OCI-LY3 (cell line): ENCODE data around the gene PLCB1.
A peak's percentile ranks its signal among the peaks of the same experiment; 100 is the strongest.

ENCODE experiments used
- H2AFZ ChIP-seq: fragments of 200-600, 300-600 bp; shearing (Covaris generic); 2 replicates; pipeline ENCODE4 v1.6.0; 2014; ENCODE audit warnings: antibody characterized with exemption, low read depth, low read length
- H3K27ac ChIP-seq: fragments of 200-600, 300-600 bp; sonication (generic); 2 replicates; pipeline ENCODE4 v1.5.1; 2014; ENCODE audit warnings: mild to moderate bottlenecking, low read length, moderate library complexity, mixed read lengths
- H3K27me3 ChIP-seq: fragments of 200-600, 300-600 bp; sonication (generic); 2 replicates; pipeline ENCODE4 v1.6.1; 2014; ENCODE audit warnings: low read depth, low read length, mixed read lengths
- H3K36me3 ChIP-seq: fragments of 200-600, 300-600 bp; sonication (generic); replicated peaks from 2 replicates; pipeline ENCODE3; 2014; ENCODE audit warnings: low read depth, low read length, mixed read lengths
- H3K4me1 ChIP-seq: fragments of 300-600, 200-600 bp; sonication (generic); 2 replicates; pipeline ENCODE4 v1.6.1; 2014; ENCODE audit warnings: low read length, mixed read lengths
- H3K4me2 ChIP-seq: fragments of 200-600, 300-600 bp; sonication (generic); 2 replicates; pipeline ENCODE4 v1.6.1; 2014; ENCODE audit warnings: low read length, mixed read lengths
- H3K4me3 ChIP-seq: fragments of 300-600, 200-600 bp; sonication (generic); 2 replicates; pipeline ENCODE4 v1.5.1; 2014; ENCODE audit warnings: antibody characterized with exemption, mild to moderate bottlenecking, low read length, moderate library complexity
- H3K79me2 ChIP-seq: fragments of 300-600, 200-600 bp; shearing (Covaris generic); 2 replicates; pipeline ENCODE4 v1.6.1; 2014; ENCODE audit warnings: mild to moderate bottlenecking, low read length, mixed read lengths
- H3K9ac ChIP-seq: fragments of 300-600, 200-600 bp; shearing (Covaris generic); 2 replicates; pipeline ENCODE4 v1.6.0; 2014; ENCODE audit warnings: mild to moderate bottlenecking, low read length, moderate library complexity
- H3K9me3 ChIP-seq: fragments of 200-600, 300-600 bp; shearing (Covaris generic); 2 replicates; pipeline ENCODE4 v1.6.1; 2014; ENCODE audit warnings: low read length, mixed read lengths; ENCODE audit not compliant: insufficient read depth
- H4K20me1 ChIP-seq: fragments of 200-600, 300-600 bp; sonication (generic); 2 replicates; pipeline ENCODE4 v1.6.1; 2016; ENCODE audit warnings: low read length, mixed read lengths; ENCODE audit not compliant: insufficient read depth
- EZH2phosphoT487 ChIP-seq: fragments of 200-600 bp; shearing (Covaris generic); IDR thresholded peaks from 2 replicates; pipeline ENCODE4 v1.6.1; 2018; ENCODE audit warnings: antibody characterized with exemption, mixed run types, low read depth
- TF ChIP-seq, protein P1 (sequence below): fragments of 200-600, 300-600 bp; sonication (generic); IDR thresholded peaks from 2 replicates; pipeline ENCODE4 v1.5.1; 2014; ENCODE audit warnings: antibody characterized with exemption, low read length, low read depth

The PLCB1 gene

DNA sequence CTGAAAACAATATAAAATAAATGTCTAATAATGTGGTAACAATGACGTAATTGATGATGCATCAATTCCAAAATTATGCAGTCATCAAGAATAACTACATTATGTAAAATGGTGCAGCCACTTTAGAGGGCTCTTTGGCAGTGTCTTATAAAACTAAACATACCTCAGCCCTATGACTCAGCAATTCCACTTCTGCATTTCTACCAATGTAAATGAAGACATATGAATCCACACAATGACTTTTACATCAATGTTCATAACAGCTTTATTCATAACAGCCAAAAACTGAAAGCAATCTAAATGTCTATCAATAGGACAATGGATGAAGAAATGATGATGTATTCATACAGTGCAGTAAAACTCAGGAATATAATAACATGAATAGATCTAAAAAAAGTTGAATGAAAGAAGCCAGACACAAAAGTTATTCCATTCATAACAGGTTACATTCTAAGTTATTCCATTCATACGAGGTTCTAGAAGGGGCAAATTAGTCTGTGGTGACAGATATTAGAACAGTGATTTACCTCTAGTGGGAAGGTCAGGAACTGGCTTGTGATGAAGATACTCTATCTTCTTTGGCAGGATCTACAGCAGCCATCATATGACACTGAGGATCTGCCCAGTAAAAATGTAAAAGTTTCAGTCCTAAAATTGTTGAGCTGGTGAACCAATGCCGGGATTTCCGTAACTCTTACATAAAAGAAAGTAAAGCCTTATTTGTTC, 396.1 kb downstream of the PLCB1 start:
- TF ChIP-seq, protein P1, sequence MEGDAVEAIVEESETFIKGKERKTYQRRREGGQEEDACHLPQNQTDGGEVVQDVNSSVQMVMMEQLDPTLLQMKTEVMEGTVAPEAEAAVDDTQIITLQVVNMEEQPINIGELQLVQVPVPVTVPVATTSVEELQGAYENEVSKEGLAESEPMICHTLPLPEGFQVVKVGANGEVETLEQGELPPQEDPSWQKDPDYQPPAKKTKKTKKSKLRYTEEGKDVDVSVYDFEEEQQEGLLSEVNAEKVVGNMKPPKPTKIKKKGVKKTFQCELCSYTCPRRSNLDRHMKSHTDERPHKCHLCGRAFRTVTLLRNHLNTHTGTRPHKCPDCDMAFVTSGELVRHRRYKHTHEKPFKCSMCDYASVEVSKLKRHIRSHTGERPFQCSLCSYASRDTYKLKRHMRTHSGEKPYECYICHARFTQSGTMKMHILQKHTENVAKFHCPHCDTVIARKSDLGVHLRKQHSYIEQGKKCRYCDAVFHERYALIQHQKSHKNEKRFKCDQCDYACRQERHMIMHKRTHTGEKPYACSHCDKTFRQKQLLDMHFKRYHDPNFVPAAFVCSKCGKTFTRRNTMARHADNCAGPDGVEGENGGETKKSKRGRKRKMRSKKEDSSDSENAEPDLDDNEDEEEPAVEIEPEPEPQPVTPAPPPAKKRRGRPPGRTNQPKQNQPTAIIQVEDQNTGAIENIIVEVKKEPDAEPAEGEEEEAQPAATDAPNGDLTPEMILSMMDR: no peak
- TF ChIP-seq EZH2phosphoT487: no peak
- no peaks in the 10 kb centered on the region for H3K36me3 ChIP-seq
- no peaks in the 10 kb centered on the region for H3K79me2 ChIP-seq
- no peaks in the 10 kb centered on the region for H4K20me1 ChIP-seq
- peaks cover 19% of the 10 kb centered on the region for H3K4me1 ChIP-seq
- no peaks in the 10 kb centered on the region for H3K9me3 ChIP-seq
- H3K27ac ChIP-seq: peak overlapping the region; percentile 43
- H2AFZ ChIP-seq: 0 out of 2 replicates have a peak overlapping the region, but pooled peaks have one; percentile 12
- peak overlapping the region; percentile 18 for H3K4me2 ChIP-seq
- no peak overlapping the region for H3K4me3 ChIP-seq
- no peak overlapping the region for H3K9ac ChIP-seq
- no peaks in the 10 kb centered on the region for H3K27me3 ChIP-seq

DNA sequence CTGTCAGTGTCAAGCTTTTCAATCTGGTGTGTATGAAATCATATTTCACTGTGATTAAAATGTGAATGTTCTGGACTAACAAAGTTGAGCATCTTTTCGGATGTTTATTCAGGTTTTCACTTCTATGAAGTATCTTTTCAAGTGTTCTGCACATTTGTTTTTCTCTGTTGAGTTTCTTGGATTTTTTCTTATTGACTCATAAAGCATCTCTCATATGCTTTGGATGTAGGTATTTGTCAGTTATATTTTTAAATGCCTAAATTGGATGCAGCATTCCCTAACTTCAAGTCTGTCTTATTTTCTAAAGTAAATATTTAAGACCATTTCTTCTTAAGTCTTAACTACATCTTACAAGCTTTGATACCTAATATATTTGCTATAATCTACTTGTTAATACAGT, 398.0 kb downstream of the PLCB1 start:
- no peak overlapping the region for H2AFZ ChIP-seq
- no peak overlapping the region for H3K4me3 ChIP-seq
- peaks cover 22% of the 10 kb centered on the region for H3K4me1 ChIP-seq
- no peaks in the 10 kb centered on the region for H3K27me3 ChIP-seq
- no peak overlapping the region for H3K27ac ChIP-seq
- TF ChIP-seq, protein P1: no peak
- TF ChIP-seq EZH2phosphoT487: no peak
- H3K9me3 ChIP-seq: no peaks in the 10 kb centered on the region
- H3K36me3 ChIP-seq: no peaks in the 10 kb centered on the region
- H3K79me2 ChIP-seq: no peaks in the 10 kb centered on the region
- H4K20me1 ChIP-seq: no peaks in the 10 kb centered on the region
- no peak overlapping the region for H3K9ac ChIP-seq
- H3K4me2 ChIP-seq: no peak overlapping the region

DNA sequence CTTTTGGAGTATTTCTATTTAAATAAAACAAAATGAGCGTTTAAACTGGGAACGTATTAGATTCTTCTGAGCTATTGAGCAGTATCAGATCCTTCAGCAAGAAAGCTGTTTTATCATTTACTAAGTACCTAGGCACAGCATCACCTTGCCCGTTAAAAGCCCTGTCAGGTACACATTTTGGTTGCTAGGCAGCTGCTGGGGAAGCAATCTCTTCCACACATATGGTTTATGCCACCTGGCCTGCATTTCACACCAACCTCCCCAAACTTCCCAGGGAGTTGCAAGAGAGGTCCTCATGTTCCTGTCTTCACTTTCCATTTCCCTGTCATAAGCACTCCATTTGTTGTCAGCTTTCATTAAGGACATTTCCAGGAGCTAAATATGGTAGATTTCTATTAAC, 400.1 kb downstream of the PLCB1 start:
- Histone ChIP-seq H3K9ac (no peak overlapping the region), H3K27ac (no peak overlapping the region), H3K4me3 (no peak overlapping the region), H3K4me2 (no peak overlapping the region), H3K9me3 (no peaks in the 10 kb centered on the region), H3K27me3 (no peaks in the 10 kb centered on the region), H2AFZ (no peak overlapping the region), H4K20me1 (no peaks in the 10 kb centered on the region), H3K4me1 (peaks cover 41% of the 10 kb centered on the region), H3K36me3 (no peaks in the 10 kb centered on the region), H3K79me2 (no peaks in the 10 kb centered on the region)
- TF ChIP-seq, protein P1: no peak
- no peak for TF ChIP-seq EZH2phosphoT487

- H3K36me3 ChIP-seq: no peaks in the 10 kb centered on the region
- H3K9ac ChIP-seq: no peak overlapping the region
- no peaks in the 10 kb centered on the region for H3K27me3 ChIP-seq
- no peak overlapping the region for H3K27ac ChIP-seq
- no peaks in the 10 kb centered on the region for H3K9me3 ChIP-seq
- peaks cover 48% of the 10 kb centered on the region for H3K4me1 ChIP-seq
- no peak overlapping the region for H2AFZ ChIP-seq
- TF ChIP-seq EZH2phosphoT487: no peak
- TF ChIP-seq, protein P1: no peak
- H4K20me1 ChIP-seq: no peaks in the 10 kb centered on the region
- no peak overlapping the region for H3K4me2 ChIP-seq
- no peak overlapping the region for H3K4me3 ChIP-seq
- no peaks in the 10 kb centered on the region for H3K79me2 ChIP-seq
Measured at GRCh38 chr20:8534368-8535160, 402.5 kb downstream of the PLCB1 start.
